Activated gamma-delta T cell (primary cell): Measurements from ENCODE around the gene PORCN.
"Not testable (repeated sequence)": the region's sequence is repeated elsewhere in the genome, so short reads cannot be mapped to it uniquely, and the experiment has no call there.

Experiments
- DNase-seq: peaks from one replicate; lab custom pipeline; 2025; lab: John Stamatoyannopoulos, UW

The PORCN gene

GRCh38 chrX:48541140-48541814 is 32.5 kb downstream of the PORCN start:
- DNase-seq, result no peak

GRCh38 chrX:48548871-48549270 is 40.1 kb downstream of the PORCN start:
- DNase-seq, result no peak

- DNase-seq, result not testable (repeated sequence)
Observed at GRCh38 chrX:48555731-48556325, 47.0 kb downstream of the PORCN start.

GRCh38 chrX:48558271-48558670 is 49.5 kb downstream of the PORCN start:
- no peak for DNase-seq

- no peak for DNase-seq
Observed at GRCh38 chrX:48559636-48560035, 50.8 kb downstream of the PORCN start.

DNA sequence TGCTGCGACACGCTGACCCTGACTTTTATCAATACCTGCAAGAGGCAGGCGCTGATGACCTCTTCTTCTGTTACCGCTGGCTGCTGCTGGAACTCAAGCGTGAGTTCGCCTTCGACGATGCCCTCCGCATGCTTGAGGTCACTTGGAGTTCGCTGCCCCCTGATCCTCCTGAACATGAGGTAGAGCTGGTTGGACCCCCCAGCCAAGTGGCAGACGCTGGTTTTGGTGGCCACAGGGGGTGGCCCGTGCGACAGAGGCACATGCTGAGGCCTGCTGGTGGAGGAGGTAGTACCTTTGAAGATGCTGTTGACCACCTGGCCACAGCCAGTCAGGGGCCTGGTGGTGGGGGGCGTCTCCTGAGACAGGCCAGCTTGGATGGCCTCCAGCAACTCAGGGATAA is 51.3 kb downstream of the PORCN start:
- no peak for DNase-seq

GRCh38 chrX:48560681-48561080 is 51.9 kb downstream of the PORCN start:
- DNase-seq, result no peak

- no peak for DNase-seq
Observed at GRCh38 chrX:48569958-48570357, 61.2 kb downstream of the PORCN start.
